T-helper 1 cell (primary cell): ENCODE data around the gene FBXL17.

Source experiments
- DNase-seq, 5 donors: peaks; one replicate each; pipeline ENCODE4 v3.0.0-alpha.2; 2012 to 2020

The FBXL17 gene

DNA sequence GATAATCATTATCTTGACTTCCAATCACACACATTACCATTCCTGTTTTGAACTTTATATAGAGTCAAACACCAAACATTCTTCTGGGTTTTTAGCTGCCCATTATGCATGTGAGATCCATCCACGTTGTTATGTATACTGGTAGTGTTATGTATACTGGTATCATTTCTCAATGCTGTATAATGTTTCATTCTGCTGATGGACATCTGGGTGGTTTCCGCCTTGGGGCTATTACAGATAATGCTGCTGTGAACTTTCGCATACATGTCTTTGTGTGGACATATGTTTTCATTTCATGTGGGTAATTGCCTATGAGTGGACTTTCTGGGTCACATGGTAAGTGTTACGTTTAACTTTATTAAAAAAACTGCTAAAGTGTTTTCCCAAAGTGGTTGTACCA lies 493.4 kb downstream of the FBXL17 start:
- no peak for DNase-seq

DNA sequence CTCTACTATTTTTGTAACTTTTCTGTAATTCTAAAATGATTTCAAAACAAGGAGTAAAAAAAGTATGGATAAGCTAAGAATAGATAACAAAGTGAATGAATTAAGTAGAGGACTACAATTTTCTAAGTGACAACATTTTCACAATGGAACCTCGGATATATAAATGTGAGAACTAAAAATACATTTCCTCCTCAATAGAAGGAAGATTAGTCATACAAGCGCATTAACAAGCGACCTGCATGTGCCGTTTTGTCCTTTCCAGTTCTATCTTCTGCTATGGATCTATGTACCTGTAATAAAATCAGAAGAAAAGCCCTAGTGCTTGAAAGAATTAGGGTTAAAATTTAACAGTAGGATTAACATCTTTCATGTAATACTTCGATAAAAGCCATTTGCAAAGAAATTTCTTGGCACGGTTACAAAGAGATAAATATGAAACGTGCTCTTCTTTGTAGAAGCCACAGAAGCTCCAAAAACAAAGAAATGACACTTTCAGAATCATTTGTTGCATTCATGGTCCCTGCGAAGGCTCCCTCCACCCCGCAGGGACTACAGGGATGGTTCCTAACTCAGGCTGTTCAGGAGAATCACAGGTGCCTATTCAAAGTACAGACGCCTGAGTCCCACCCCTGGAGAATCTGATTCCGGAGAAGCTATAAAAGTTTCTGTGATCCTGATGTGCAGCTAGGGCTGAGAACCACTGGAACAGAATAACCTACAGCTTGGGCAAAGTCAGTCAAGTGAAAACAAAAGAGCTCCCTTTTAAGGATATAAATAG lies 494.5 kb downstream of the FBXL17 start:
- no peak for DNase-seq

DNA sequence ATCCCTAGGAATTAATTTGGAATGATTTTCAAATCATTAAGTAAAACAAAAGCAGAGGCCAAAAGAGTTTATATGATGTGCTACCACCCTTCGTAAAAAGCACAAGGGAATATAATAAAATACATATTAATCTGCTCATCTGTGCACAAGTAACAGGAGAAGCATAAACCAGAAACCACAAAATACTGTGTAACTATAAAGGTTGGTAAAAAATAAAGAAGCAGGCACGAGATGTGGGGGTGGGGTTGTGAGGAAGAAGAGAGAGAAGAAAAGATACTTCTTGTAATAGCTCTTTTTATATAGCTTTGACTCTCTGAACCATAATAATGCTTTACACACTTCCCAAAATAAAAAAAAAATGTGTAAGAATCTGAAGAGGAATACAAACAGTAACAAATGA lies 496.3 kb downstream of the FBXL17 start:
- no peak for DNase-seq

DNA sequence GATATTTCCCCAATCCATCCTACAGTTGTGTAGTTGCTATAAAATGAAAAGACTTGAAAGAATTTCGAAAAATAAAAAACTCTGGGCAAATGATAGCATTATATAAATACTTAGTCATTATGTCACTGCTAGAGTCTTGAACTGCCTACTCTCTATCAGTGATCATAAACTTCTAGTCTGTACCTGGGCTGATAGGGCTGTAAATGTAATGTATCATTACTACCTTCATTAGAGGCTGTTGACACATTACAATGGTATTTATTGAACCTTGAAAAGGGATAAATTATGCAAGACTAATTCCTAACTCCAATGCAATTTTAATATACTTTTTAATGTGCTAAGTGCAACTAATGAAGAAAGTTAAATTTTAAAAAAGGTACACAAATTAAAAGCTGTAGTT lies 497.0 kb downstream of the FBXL17 start:
- no peak for DNase-seq

DNA sequence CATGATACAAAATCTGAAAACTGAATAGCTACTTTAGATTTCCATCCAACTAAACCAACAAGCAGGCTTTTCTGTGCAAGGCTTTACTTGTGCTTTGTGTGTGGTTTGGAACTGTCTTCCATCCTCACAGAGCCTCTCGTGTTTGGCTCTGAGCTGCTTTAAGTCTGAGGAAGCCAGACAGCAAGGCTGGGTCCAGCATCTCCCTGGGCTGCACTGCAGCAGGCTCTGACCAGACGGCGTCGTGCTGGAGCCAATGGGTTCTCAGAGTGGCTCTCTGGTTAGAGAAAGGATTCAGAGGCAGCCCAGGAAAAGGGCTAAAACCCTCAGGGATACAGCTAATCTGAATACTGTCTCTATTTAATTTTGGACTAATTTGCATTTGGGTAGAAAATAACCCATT lies 503.2 kb downstream of the FBXL17 start:
- DNase-seq: no peak

GRCh38 chr5:107876906-107877305 lies 505.0 kb downstream of the FBXL17 start:
- DNase-seq: no peak

GRCh38 chr5:107876261-107876660 lies 505.6 kb downstream of the FBXL17 start:
- DNase-seq: no peak

- DNase-seq: no peak
Observed at GRCh38 chr5:107875833-107876232, 506.1 kb downstream of the FBXL17 start.

- no peak for DNase-seq
Observed at GRCh38 chr5:107874795-107875194, 507.1 kb downstream of the FBXL17 start.

DNA sequence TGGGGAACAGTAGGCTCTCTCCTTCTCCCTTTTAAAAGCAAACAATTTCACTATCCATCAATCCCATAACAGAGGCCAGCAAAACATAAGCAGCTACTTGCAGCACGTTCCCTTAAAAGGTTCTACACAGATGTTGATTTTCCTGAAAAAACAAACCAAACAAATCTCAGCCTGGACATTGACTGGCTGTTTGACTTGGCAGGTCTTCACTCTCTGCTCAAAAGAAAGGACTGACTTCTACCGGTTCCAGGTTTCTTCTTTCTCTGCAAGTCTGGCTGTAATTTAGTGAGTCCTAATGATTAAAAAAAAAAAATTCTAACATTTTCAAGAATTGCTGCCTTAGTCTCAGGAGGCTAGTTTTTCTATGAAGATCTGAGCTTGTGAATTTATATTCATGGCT lies 508.0 kb downstream of the FBXL17 start:
- DNase-seq: no peak

DNA sequence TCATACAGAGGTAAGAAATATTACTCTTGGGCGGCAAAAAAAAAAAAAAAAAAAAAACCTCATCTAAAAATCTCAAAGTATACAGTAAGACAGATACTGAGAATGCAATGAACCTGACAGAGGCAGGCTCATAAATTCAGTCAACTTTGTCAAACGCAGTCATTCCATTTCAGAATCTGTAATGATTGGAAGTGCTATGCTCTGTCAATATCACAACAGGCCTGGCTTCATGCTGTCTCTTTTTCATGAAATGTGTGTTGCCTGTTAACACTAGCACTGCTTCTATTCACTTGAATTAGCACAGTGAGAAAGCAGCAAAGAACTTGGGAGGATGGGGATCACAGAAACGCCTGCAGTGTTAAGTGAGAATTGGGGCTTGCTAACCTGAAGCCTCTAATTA lies 510.9 kb downstream of the FBXL17 start:
- no peak for DNase-seq

- DNase-seq: no peak
Observed at GRCh38 chr5:107869438-107870115, 512.3 kb downstream of the FBXL17 start.

DNA sequence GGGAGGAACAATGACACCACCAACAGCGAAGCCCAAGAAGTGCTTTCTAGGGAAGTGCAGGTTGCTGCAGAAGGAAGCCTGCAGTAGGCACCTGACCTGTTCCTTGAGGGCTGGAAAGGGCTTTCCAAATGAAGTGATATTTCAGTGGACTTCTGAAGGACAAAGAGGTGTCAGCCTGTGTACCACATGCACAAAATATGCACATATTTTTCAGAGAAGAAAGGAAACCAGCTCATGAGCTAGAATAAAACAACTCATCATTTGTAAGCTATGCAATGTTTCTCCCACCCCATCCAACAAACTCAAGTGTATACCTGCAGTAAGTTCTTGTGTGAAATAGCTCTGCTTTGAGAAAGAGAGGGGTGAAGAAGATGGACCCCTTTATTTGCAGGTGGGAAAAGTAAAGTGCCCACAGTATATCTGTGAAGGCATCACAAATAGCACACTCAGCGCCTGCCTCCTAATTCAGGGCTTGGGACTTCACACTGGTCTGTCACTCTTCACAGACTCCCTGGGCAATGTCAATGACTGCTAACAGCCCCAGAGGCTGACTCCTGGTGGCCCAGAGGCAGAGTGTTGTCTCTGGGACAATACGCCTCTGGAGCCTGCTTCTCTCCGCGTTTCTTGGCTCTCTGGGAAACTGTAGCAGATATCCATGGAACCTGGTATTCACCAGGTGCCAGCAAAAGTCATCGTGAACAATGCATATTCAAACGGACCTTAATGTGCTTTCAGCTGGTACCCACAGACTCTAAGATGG lies 513.1 kb downstream of the FBXL17 start:
- DNase-seq: no peak

- no peak for DNase-seq
Observed at GRCh38 chr5:107867266-107867665, 514.6 kb downstream of the FBXL17 start.

- no peak for DNase-seq
Observed at GRCh38 chr5:107864793-107865192, 517.1 kb downstream of the FBXL17 start.

GRCh38 chr5:107863125-107863524 lies 518.8 kb downstream of the FBXL17 start:
- no peak for DNase-seq

DNA sequence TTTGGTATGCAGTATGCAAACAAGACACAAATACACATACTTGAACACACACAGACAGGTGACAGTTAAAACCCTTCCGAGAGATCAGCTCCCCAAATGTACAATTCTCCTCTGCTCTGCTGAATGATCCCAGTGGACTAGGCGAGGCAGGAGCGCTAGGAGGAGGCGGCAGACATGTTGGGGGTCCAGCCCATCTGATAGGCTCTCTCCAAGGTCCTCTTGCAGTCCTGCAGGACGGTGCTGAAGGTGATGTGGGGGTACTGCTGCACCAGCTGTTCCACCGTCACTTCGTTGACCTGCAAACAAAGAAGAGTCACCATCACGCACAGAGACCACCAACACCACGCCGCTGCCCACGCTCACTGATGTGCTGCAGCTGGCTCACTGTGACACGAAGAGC lies 520.3 kb downstream of the FBXL17 start:
- DNase-seq: no peak

GRCh38 chr5:107860044-107860443 lies 521.9 kb downstream of the FBXL17 start:
- no peak for DNase-seq

- DNase-seq: no peak
Observed at GRCh38 chr5:107858788-107859187, 523.1 kb downstream of the FBXL17 start.

DNA sequence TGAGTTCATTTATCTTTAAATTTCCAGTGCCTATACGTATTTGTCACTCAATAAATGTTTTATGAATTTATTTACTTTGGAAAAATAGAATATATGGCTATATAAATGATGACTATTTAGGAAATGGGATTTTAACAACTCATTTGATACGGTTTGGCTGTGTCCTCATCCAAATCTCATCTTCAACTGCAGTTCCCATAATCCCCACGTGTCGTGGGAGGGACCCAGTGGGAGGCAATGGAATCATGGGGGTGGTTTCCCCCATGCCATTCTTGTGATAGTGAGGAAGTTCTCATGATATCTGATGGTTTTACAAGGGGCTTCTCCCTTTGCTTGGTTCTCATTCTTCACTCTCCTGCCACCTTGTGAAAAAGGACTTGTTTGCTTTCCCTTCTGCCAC lies 523.6 kb downstream of the FBXL17 start:
- DNase-seq: no peak

DNA sequence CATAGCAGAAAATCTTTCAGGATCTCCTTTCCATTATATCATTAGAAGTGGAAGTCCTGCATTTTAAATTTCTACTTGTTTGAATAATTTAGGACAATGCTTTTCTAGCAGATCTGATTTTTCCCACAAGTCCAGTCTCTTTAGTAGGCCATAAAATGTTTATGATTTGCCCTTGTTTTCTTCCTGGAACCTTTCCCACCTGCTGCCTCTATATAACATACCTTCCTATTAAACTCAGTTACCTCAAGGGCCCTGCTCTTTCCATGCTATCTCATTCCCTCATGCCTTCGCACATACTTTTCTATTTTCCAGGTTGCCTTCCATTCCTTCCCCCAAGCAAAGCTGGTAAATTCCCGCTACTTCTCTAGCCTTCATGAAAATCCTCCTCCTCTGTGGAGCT lies 524.1 kb downstream of the FBXL17 start:
- no peak for DNase-seq

DNA sequence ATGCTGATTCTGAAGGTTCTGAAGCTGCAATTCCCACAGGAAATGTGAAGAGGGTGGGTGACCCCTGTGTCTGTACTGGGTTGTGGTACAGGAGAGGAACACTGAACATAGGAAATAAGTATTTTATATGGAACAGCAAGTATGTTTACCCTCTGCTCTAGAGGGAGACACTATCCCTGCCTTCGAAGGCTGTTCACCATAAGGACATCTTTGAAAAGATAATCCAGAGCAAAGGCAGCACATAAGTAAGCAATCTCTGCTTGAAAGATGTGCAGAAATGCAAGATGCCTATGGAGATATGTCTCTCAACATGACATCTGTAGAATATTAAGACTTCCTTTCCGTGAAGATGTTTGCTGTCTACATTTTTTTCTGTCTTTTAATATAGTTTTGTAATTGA lies 526.7 kb downstream of the FBXL17 start:
- no peak for DNase-seq

GRCh38 chr5:107853696-107854095 lies 528.2 kb downstream of the FBXL17 start:
- DNase-seq: no peak

DNA sequence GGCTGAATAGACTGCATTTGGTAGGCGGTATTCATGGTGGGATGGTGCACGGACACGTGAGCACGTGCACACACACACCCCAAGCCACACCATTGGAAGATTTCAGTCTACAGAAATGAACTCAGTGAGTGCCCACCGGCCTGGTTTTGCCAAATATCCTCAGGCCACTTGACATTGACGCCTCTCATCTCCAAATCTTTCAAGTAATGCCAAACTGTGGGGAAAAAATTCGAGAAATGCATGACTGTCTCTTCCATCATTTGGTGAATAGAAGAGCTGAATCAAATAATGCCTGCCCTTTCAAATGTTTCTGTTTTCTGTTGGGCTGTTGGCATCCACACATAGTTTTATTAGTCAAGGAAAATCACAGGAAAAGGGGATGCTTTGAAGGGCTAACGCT lies 528.9 kb downstream of the FBXL17 start:
- no peak for DNase-seq
